Fibroblast of the conjunctiva (primary cell): ENCODE data around the gene SLC15A1.

ENCODE experiments used
- DNase-seq: peaks from one replicate; pipeline ENCODE4 v3.0.0-alpha.2; 2010; ENCODE audit warnings: low read depth

The SLC15A1 gene

DNA sequence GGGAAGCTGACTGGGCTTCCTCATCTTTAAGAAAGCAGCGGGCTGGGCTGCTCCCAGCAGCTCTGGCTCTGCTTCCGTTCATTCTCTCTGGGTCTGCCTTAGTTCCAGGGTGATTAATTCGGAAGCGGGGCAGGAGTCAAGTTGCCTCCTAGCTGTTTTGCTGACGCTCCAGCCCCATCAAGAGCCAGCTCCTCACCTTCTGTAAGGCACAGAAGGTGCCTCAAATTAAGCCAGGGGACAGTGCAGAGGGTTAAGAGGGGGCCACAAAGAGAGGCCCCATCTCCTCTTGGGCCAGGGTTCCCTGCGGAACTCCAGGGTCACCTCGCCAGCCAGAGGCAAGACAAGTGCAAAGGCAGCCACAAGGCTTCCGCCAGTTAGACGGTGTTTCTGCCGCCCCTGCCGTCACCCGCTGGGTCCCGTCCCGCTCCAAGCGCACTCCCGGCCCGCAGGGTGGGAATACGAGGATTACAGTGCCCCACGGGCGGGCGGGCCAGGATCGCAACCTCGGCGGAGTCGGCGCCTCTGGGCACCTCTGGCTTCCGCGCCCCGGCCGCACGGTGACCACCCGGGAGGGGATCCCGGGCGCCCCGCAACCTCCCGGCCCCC is 508 bp downstream of the SLC15A1 start:
- no peak for DNase-seq

DNA sequence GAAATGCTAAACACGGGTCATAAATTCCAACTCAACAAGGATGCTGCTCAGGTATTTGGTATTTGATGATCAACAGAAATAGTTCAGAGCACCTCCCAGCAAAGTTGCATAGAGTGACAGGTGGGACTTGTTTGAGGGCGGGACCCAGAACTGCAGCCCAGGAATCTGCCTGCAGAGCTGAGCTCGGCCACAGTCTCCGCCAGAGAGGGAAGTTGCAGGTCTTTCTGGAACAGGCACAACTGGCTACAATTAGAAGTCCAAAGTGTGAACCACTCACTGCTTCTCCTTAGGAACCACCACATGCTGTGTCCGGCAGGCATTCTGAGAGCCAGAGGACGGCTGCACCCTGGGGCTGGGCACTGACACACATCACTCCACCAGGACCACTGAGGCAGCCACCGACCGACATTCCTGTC is 1.1 kb downstream of the SLC15A1 start:
- no peak for DNase-seq

DNA sequence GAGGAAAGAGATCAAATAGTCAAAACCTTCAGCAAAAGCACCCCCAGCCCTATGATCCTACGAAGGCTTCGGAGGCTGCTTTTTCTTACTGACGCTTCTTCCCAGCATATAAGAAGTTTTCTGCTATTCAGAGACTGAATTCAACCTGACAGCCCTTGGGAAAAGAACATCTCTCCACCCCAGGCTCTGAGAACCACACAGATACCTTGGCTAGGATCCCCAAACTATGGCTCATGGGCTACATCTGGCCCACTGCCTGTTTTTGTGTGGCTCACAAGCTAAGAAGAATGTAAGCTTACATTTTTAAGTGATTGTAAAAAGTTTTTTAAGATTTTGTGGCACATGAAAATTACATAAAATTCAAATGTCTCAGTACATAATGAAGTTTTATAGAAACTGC is 3.0 kb downstream of the SLC15A1 start:
- DNase-seq: peak; percentile 13

GRCh38 chr13:98746968-98747367 is 5.5 kb downstream of the SLC15A1 start:
- DNase-seq: no peak

DNA sequence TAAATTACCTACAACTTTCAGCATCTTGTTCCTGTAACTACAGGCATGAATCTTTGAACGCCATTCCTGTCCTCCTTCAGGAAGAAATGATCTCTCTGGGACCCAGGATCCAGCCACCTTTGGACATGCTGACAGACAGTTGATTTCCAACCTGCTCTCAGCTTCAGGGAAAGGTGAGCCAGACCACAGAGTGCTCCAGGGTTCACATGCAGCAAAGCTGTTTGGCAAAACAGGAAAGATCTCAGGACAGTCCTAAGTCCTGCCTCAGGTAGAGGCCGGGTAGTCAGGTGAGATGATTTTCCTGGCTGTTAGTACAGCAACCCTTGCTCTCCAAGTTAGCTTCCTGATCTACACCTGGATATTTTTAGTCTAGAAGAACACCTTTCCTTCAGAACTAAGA is 9.1 kb downstream of the SLC15A1 start:
- no peak for DNase-seq

GRCh38 chr13:98742961-98743360 is 9.5 kb downstream of the SLC15A1 start:
- DNase-seq: no peak

DNA sequence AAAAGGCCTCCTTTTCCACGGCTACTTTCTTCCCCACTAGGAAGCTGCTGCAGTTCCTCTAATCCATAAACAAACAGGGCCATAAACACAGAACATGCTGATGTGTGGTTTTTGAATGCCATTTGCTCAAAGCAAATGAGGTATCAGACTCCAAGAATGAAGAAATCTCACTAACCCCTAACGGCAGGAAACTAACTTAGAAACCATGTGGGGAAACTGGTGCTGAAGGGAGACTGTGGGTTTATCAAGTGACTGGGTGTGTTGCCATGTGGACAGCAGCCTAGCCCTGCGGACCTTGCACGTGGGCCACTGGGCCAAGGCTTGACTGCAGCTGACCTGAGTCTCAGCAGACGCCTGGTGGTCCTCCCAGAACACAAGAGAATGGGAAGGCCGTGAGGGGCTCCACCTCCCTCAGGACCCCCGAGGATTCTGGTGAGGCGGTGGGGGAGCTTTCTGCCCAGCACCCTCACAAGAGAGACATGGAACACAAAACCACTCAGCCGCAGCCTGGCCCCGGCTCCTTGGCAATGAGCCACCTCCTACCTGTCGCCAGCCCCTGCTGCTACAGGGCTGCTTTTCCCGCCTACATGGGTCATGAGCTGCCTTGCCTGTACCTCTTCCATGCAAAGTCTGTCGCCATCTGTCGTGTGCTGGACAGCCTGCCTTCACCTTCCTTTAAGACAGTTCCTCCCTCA is 10.6 kb downstream of the SLC15A1 start:
- DNase-seq: no peak

GRCh38 chr13:98740131-98740530 is 12.3 kb downstream of the SLC15A1 start:
- no peak for DNase-seq

GRCh38 chr13:98738993-98739392 is 13.5 kb downstream of the SLC15A1 start:
- DNase-seq: no peak

- no peak for DNase-seq
Observed at GRCh38 chr13:98738213-98738612, 14.3 kb downstream of the SLC15A1 start.

- no peak for DNase-seq
Observed at GRCh38 chr13:98731925-98732324, 20.5 kb downstream of the SLC15A1 start.

GRCh38 chr13:98731038-98731437 is 21.4 kb downstream of the SLC15A1 start:
- no peak for DNase-seq

- no peak for DNase-seq
Observed at GRCh38 chr13:98730441-98730840, 22.0 kb downstream of the SLC15A1 start.

GRCh38 chr13:98729658-98730057 is 22.8 kb downstream of the SLC15A1 start:
- no peak for DNase-seq

DNA sequence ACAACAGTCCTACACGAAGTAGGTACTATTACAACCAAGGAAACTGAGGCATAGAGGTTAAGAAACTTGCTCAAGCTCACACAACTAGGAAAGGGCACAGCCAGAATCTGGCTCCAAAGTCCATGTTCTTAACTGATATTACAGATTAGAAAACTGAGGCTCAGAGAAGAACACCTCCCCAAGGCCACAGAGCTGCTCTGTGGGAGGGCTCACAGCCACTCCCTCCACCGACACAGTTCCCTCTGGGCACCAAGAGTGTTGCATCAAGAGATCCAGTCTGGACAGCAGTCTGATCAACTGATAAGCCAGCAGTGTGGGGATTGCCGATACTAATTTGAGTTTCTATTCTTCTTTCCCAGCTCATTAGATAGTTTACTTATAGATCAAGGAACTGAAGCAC is 29.5 kb downstream of the SLC15A1 start:
- DNase-seq: no peak

- DNase-seq: no peak
Observed at GRCh38 chr13:98721825-98722510, 30.5 kb downstream of the SLC15A1 start.

DNA sequence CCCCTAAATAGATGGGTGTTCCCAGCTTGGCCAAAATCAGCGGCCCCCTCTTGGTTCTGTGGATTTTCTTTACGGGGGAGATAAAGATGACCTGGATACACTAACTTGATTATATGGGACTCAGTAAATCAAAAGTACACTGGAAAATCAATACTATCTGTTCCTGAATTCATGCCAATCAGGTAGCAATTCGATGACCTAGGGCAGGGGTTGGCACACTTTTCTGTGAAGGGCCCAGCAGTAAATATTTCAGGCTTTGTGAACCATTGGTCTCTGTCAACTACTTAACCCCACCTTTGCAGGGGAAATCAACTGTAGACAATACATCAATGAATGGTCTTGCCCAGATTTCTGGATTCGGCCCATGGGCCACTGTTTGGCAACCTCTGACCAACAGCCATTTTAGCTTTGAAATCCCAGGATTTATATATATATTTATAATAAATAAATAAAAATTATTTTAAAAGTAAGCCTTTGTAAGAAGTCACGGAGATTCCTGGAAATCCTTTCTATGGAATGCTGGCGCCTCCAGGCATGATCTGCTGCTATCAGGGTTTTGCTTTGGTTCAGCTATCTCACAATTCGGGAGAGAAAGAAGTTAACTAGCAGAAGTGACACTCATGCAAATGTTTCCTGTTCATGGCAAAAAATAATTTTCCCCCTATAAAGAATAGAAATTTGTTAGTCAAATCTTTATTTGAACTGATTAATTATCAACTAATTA is 32.8 kb downstream of the SLC15A1 start:
- no peak for DNase-seq

DNA sequence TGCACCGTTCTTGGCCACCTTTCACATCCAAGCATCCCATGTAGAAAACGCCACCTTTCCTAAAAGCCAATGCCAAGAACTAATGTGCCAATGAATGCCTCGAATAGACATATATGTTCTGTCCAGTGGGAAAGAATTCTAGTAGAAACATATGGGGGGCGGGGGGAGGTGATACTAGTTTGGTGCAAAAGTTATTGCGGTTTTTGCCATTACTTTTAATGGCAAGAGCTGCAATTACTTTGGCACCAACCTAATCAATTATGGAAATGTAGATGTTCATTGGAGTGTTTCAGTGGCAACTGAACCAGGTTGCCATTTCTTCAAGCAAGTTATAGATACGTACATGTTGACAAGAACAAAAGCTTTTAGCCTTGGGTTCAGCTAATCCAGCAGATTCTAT is 34.6 kb downstream of the SLC15A1 start:
- DNase-seq: no peak

DNA sequence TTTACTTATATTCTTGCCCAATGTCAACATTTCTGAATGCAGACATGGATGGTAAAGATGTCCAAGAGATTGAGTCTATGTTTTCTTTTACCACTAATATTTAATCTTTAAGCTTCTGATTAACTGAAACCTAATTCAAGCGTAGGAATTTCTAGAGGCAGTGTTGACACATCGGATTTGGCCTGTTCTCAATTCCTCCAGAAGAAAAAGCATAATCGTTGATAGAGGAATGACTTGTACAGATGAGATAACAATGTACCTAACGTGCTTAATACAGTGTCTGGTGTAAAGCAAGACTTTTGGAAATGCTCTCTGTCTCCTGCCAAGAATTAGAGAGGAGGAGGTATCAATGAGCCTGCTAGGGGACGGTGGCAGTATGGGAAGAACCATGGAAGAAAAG is 35.2 kb downstream of the SLC15A1 start:
- no peak for DNase-seq

DNA sequence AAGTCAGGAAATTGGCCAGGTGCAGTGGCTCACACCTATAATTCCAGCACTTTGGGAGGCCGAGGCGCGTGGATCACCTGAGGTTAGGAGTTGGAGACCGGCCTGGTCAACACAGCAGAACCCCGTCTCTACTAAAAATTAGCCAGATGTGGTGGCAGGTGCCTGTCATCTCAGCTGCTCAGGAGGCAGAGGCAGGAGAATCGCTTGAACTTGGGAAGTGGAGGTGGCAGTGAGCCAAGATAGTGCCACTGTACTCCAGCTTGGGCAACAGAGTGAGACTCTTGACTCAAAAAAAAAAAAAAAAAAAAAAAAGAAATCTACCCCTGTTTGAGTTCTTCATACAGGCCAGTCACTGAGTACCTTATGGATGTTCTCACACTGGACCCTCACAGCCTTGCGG is 42.0 kb downstream of the SLC15A1 start:
- DNase-seq: no peak

DNA sequence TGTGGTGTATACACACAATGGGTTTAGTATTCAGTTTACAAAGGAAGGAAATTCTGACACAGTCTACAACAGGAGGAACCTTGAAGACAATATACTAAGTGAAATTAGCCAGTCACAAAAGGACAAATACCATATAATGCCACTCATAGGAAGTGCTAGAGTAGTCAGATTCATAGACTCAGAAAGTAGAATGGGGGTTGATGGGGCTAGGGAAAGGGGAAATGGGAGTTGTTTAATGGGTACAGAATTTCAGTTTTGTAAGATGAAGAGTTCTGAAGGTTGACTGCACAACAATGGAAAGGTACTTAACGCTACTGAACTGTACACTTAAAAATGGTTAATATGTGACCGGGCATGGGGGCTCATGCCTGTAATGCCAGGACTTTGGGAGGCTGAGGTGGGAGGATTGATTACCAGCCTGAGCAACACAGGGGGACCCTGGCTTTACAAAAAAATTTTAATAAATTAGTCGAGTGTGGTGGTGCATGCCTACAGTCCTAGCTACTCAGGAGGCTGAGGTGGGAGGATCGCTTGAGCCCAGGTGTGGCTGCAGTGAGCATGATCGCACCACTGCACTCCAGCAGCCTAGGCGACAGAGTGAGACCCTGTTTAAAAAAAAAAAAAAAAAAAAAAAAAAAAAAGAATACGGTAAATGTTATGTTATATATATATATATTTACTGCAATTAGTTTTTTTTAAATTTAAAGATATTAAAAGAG is 45.0 kb downstream of the SLC15A1 start:
- no peak for DNase-seq

GRCh38 chr13:98706446-98707110 is 45.9 kb downstream of the SLC15A1 start:
- DNase-seq: no peak
